Karpas-422 (cell line): Measurements from ENCODE around the gene UBE2J2. TPM values are rescaled to one million over a fixed set of nuclear protein-coding genes. Genes with fewer than 3 reads are reported as not detected.
A peak's percentile ranks its signal among the peaks of the same experiment; 100 is the strongest.
"Not testable (repeated sequence)": the region's sequence is repeated elsewhere in the genome, so short reads cannot be mapped to it uniquely, and the experiment has no call there.

Experiments used
- DNase-seq: peaks from one replicate; pipeline ENCODE4 v3.0.0-alpha.2; 2015
- H2AFZ ChIP-seq: fragments of 200-600 bp; sonication (generic); 2 replicates; pipeline ENCODE4 v1.6.1; 2014; ENCODE audit warnings: antibody characterized with exemption, low read length, mixed read lengths
- H3K27ac ChIP-seq: fragments of 200-600 bp; sonication (generic); 2 replicates; pipeline ENCODE4 v1.5.1; 2014; ENCODE audit warnings: mild to moderate bottlenecking, low read length, moderate library complexity
- H3K27me3 ChIP-seq: fragments of 200-600 bp; sonication (generic); 2 replicates; pipeline ENCODE4 v1.6.1; 2014; ENCODE audit warnings: low read length, mixed read lengths
- H3K36me3 ChIP-seq: fragments of 200-600 bp; sonication (generic); 2 replicates; pipeline ENCODE4 v1.6.1; 2014; ENCODE audit warnings: low read length, mixed read lengths; ENCODE audit not compliant: insufficient read depth
- H3K4me1 ChIP-seq: fragments of 200-600 bp; sonication (generic); 2 replicates; pipeline ENCODE4 v1.6.1; 2014; ENCODE audit warnings: mild to moderate bottlenecking, low read length, mixed read lengths
- H3K4me2 ChIP-seq: fragments of 200-600 bp; sonication (generic); 2 replicates; pipeline ENCODE4 v1.6.1; 2014; ENCODE audit warnings: low read length, low read depth, mild to moderate bottlenecking; ENCODE audit not compliant: poor library complexity, severe bottlenecking
- H3K4me3 ChIP-seq: fragments of 200-600 bp; sonication (generic); 2 replicates; pipeline ENCODE4 v1.5.1; 2014; ENCODE audit warnings: mild to moderate bottlenecking, antibody characterized with exemption, low read length, mixed read lengths
- H3K79me2 ChIP-seq: fragments of 200-600 bp; sonication (generic); 2 replicates; pipeline ENCODE4 v1.6.1; 2014; ENCODE audit warnings: mild to moderate bottlenecking, low read length, mixed read lengths
- H3K9ac ChIP-seq: fragments of 200-600 bp; sonication (generic); 2 replicates; pipeline ENCODE4 v1.6.0; 2014; ENCODE audit warnings: low read length
- H3K9me2 ChIP-seq: fragments of 200-600 bp; sonication (generic), shearing (Covaris generic); replicated peaks from 2 replicates; pipeline ENCODE4 v1.6.0; 2014; ENCODE audit warnings: mild to moderate bottlenecking, low read length, moderate library complexity; ENCODE audit not compliant: insufficient read depth
- H3K9me3 ChIP-seq: fragments of 300-700, 200-600 bp; sonication (generic); 2 replicates; pipeline ENCODE4 v1.6.1; 2014; ENCODE audit warnings: low read length, mixed read lengths
- H4K20me1 ChIP-seq: fragments of 200-600 bp; sonication (generic); 2 replicates; pipeline ENCODE4 v1.6.1; 2014; ENCODE audit warnings: mild to moderate bottlenecking, antibody characterized with exemption, low read length, low read depth; ENCODE audit not compliant: insufficient read depth
- total RNA-seq: library from RNA; depleted of rRNA; stranded (reverse); fragments of >200 nt; shearing (Covaris generic); gene quantifications from 2 replicates; pipeline ENCODE4 v1.2.3, GENCODE V29; 2014; ENCODE audit warnings: low replicate concordance

UBE2J2 gene
- total RNA-seq, 1 experiment from 2014 or later, result 46.1 TPM

DNA sequence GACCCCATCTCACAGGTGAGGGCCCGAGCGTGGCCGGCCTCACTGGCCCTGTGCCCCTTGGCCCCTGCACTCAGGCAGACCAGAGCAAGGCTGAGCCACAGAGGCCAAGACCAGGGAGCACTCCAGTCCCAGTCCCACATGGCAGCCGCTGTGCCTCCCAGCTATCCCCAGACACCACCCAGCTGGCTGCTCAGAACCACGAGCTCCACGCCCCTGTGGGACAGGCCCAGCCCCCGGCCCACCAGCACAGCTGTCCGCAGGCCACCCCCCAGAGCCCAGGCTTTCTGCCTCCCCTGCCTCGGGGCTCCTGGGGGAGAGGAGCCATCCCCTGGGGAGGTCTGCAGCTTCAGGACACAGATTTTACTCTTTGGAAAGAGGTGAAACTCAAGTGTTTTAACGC, 18.0 kb downstream of the UBE2J2 start:
- no peak for DNase-seq
- Histone ChIP-seq H3K36me3 (peaks cover 8% of the 10 kb centered on the region; the same call in 1 of the 2 replicates), H3K4me2 (no peak overlapping the region), H3K4me1 (no peaks in the 10 kb centered on the region), H3K9ac (no peak overlapping the region), H4K20me1 (0 out of 2 replicates have a peak, but pooled peaks cover 8% of the 10 kb centered on the region), H3K4me3 (no peak overlapping the region), H3K9me3 (no peaks in the 10 kb centered on the region), H2AFZ (no peak overlapping the region), H3K27ac (no peak overlapping the region), H3K27me3 (no peaks in the 10 kb centered on the region), H3K9me2 (no peaks in the 10 kb centered on the region), H3K79me2 (no peaks in the 10 kb centered on the region)

DNA sequence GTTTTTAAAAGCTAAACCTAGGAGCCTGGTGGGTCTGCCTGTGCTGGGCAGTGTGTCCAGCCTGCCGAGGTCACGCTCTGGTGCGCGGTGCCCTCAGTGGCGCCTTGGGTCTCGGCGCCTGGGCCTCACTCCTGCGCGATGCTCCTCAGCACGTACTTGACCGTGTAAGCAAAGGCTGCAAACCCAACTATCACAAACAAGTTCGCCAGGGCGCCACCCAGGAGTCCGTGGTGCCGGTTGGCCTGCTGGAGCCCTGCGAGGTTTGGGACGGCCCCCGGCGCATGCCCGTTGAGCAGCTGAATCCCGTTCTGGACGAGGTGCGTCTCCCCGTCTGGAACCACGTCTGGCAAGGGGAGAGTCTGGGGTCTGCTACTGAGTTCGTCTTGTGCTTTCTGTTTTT, 18.6 kb downstream of the UBE2J2 start:
- Histone ChIP-seq H2AFZ (no peak overlapping the region), H4K20me1 (0 out of 2 replicates have a peak, but pooled peaks cover 7% of the 10 kb centered on the region), H3K27ac (no peak overlapping the region), H3K9me3 (no peaks in the 10 kb centered on the region), H3K79me2 (no peaks in the 10 kb centered on the region), H3K9me2 (no peaks in the 10 kb centered on the region), H3K4me2 (no peak overlapping the region), H3K36me3 (peaks cover 7% of the 10 kb centered on the region; the same call in 1 of the 2 replicates), H3K4me3 (no peak overlapping the region), H3K4me1 (no peaks in the 10 kb centered on the region), H3K9ac (no peak overlapping the region), H3K27me3 (no peaks in the 10 kb centered on the region)
- DNase-seq, result no peak

DNA sequence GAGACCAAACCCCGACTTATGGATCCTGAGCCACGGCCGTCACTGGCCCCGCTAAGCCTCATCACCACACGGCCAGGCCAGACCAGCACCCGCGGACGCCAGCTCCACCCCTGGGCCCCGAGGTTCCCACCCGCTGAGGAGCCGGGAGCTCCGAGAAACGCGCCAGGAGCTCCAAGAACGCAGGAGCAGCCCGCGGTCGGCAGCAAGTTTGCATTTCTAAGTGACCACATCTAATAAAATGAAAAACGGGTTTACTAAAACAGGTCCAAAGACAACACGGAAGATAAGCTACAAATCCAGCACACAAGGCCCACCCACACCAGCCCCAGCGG, 19.0 kb downstream of the UBE2J2 start:
- Histone ChIP-seq H3K9ac (no peak overlapping the region), H2AFZ (no peak overlapping the region), H3K36me3 (0 out of 2 replicates have a peak, but pooled peaks cover 4% of the 10 kb centered on the region)

DNA sequence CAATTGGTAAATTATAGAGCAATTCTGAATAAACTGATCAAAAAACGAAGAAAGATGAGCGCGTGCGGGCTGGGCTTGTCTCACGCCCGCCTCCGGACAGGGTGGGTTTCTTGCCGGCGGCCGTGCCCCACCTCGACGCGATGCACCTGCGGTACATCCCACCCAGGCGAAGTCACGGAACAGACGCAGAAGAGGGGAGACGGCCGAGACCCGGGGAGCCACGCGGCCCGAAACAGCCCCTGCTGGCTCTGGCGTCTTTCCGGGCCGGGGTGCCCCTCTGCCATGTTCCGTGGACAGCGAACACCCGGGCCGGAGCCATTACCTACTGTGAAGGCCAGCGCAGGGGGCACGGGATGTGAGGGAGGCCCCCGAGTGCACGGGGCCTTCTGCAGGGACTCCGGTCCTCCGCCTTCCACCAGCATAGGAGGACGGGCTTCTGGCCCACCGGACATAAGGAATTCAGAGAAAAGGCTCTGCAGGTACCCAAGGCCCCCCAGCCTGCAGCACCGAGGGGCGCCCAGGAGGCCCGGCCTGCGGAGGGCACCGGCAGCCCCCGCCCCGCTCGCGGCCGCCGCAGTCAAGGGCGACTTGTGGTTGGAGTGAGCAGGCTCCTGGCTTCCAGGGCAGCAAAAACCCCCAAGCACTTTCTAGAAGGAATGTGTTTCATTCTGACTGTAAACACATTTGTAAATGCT, 19.5 kb downstream of the UBE2J2 start:
- Histone ChIP-seq H3K9me2 (no peaks in the 10 kb centered on the region), H3K9ac (no peak overlapping the region), H3K36me3 (0 out of 2 replicates have a peak, but pooled peaks cover 4% of the 10 kb centered on the region), H3K9me3 (no peaks in the 10 kb centered on the region), H4K20me1 (0 out of 2 replicates have a peak, but pooled peaks cover 7% of the 10 kb centered on the region), H3K4me3 (no peak overlapping the region), H2AFZ (no peak overlapping the region), H3K27me3 (no peaks in the 10 kb centered on the region), H3K79me2 (no peaks in the 10 kb centered on the region), H3K27ac (no peak overlapping the region), H3K4me1 (no peaks in the 10 kb centered on the region), H3K4me2 (no peak overlapping the region)
- DNase-seq, result no peak

More for the DNA sequence above, 19.0 kb downstream of the UBE2J2 start:
- H3K4me2 ChIP-seq, result no peak overlapping the region
- H3K4me3 ChIP-seq, result no peak overlapping the region
- H3K27me3 ChIP-seq, result no peaks in the 10 kb centered on the region
- H3K4me1 ChIP-seq, result no peaks in the 10 kb centered on the region
- H3K79me2 ChIP-seq, result no peaks in the 10 kb centered on the region
- H3K9me3 ChIP-seq, result no peaks in the 10 kb centered on the region
- H3K27ac ChIP-seq, result no peak overlapping the region
- DNase-seq, result no peak
- H3K9me2 ChIP-seq, result no peaks in the 10 kb centered on the region
- H4K20me1 ChIP-seq, result 0 out of 2 replicates have a peak, but pooled peaks cover 7% of the 10 kb centered on the region

DNA sequence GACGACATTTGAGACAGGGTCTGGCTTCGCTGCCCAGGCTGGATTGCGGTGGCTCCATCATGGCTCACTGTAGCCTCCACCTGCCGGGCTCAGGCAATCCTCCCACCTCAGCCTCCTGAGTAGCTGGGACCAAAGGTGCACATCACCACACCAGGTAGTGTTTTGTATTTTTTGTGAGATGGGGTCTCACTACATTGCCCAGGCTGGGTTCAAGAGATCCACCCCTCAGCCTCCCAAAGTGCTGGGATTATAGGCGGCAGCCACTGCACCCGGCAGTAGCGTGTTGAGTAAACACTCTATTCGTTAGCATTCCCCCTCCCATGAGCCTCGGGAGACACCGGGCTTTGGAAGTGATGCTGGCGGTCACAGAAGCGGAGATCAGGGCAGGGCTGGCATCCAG, 20.3 kb downstream of the UBE2J2 start:
- no peak for DNase-seq
- Histone ChIP-seq H3K27me3 (no peaks in the 10 kb centered on the region), H3K4me3 (no peak overlapping the region), H3K27ac (no peak overlapping the region), H3K79me2 (no peaks in the 10 kb centered on the region), H3K4me2 (no peak overlapping the region), H3K36me3 (0 out of 2 replicates have a peak, but pooled peaks cover 4% of the 10 kb centered on the region), H3K4me1 (no peaks in the 10 kb centered on the region), H3K9ac (no peak overlapping the region), H2AFZ (no peak overlapping the region), H3K9me2 (no peaks in the 10 kb centered on the region), H4K20me1 (0 out of 2 replicates have a peak, but pooled peaks cover 7% of the 10 kb centered on the region), H3K9me3 (no peaks in the 10 kb centered on the region)

- Histone ChIP-seq H3K79me2 (no peaks in the 10 kb centered on the region), H3K9ac (no peak overlapping the region), H3K4me1 (no peaks in the 10 kb centered on the region), H3K27me3 (no peaks in the 10 kb centered on the region), H4K20me1 (0 out of 2 replicates have a peak, but pooled peaks cover 13% of the 10 kb centered on the region), H3K4me2 (no peak overlapping the region), H3K9me3 (no peaks in the 10 kb centered on the region), H3K36me3 (0 out of 2 replicates have a peak, but pooled peaks cover under 1% of the 10 kb centered on the region), H2AFZ (no peak overlapping the region), H3K4me3 (no peak overlapping the region), H3K27ac (no peak overlapping the region), H3K9me2 (no peaks in the 10 kb centered on the region)
- peak; percentile 65 for DNase-seq
These were observed 22.8 kb downstream of the UBE2J2 start for GRCh38 chr1:1250786-1251284.

DNA sequence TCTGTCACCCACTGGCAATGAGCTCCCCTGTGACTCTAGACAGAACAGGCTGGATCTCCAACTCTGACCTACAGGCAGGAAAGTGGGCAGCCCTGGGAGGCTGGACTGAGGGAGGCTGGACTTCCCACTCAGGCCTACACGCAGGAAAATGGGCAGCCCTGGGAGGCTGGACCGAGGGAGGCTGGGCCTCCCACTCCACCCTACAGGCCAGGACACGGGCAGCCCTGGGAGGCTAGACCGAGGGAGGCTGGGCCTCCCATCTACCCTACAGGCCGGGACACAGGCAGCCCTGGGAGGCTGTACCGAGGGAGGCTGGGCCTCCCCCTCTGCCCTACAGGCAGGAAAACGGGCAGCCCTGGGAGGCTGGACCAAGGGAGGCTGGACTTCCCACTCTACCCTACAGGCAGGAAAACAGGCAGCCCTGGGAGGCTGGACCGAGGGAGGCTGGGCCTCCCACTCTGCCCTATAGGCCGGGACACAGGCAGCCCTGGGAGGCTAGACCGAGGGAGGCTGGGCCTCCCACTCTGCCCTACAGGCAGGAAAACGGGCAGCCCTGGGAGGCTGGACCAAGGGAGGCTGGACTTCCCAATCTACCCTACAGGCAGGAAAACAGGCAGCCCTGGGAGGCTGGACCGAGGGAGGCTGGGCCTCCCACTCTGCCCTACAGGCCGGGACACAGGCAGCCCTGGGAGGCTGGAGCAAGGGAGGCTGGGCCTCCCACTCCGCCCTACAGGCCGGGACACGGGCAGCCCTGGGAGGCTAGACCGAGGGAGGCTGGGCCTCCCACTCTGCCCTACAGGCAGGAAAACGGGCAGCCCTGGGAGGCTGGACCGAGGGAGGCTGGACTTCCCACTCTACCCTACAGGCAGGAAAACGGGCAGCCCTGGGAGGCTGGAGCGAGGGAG, 25.4 kb downstream of the UBE2J2 start:
- not testable (repeated sequence) for H3K4me1 ChIP-seq, H3K9me2 ChIP-seq, H3K27me3 ChIP-seq, H3K4me2 ChIP-seq, H3K79me2 ChIP-seq, DNase-seq, H2AFZ ChIP-seq, H3K36me3 ChIP-seq, H3K9me3 ChIP-seq, H3K9ac ChIP-seq, H3K27ac ChIP-seq, H3K4me3 ChIP-seq
- 0 out of 2 replicates have a peak, but pooled peaks cover 13% of the 10 kb centered on the region for H4K20me1 ChIP-seq

GRCh38 chr1:1247341-1247913, 26.2 kb downstream of the UBE2J2 start:
- Histone ChIP-seq H3K36me3 (no peaks in the 10 kb centered on the region), H3K9me3 (no peaks in the 10 kb centered on the region), H2AFZ (no peak overlapping the region), H3K9ac (no peak overlapping the region), H3K27ac (no peak overlapping the region), H3K4me3 (no peak overlapping the region), H3K4me2 (no peak overlapping the region), H4K20me1 (0 out of 2 replicates have a peak, but pooled peaks cover 13% of the 10 kb centered on the region), H3K27me3 (no peaks in the 10 kb centered on the region), H3K9me2 (no peaks in the 10 kb centered on the region), H3K79me2 (no peaks in the 10 kb centered on the region), H3K4me1 (no peaks in the 10 kb centered on the region)
- DNase-seq, result no peak
